Gastroesophageal sphincter (tissue), 4 donors: Measurements from ENCODE around the gene FBXW2. TPM values are rescaled to one million over a fixed set of nuclear protein-coding genes. Genes with fewer than 3 reads are reported as not detected.
A peak's percentile ranks its signal among the peaks of the same experiment; 100 is the strongest.

Experiments
- ATAC-seq: fragments of 150-250 bp; one replicate; pipeline ENCODE4 v1.9.1; 2016; ENCODE audit warnings: mild to moderate bottlenecking, moderate library complexity
- H3K27ac ChIP-seq, 4 donors: fragments of 200-600 bp; sonication (generic) in 3 of 4; 1 replicate in 3 of 4; 2 replicates in 1 of 4; pipeline ENCODE4 v1.5.1; 2016 to 2019
- H3K27me3 ChIP-seq: fragments of 200-600 bp; sonication (generic); one replicate; pipeline ENCODE4 v1.5.1; 2019
- H3K36me3 ChIP-seq, 2 donors: fragments of 200-600 bp; sonication (generic); one replicate each; pipeline ENCODE4 v1.5.1; 2019; ENCODE audit warnings: control low read depth in 1 of 2
- H3K4me1 ChIP-seq, 3 donors: fragments of 200-600 bp; sonication (generic); 1 replicate in 2 of 3; 2 replicates in 1 of 3; pipeline ENCODE4 v1.5.1; 2016 to 2019; ENCODE audit warnings: control low read depth in 2 of 3
- H3K4me3 ChIP-seq, 2 donors: fragments of 200-600 bp; sonication (generic); one replicate each; pipeline ENCODE4 v1.5.1; 2019; ENCODE audit warnings: mild to moderate bottlenecking in 1 of 2, moderate library complexity in 1 of 2
- H3K9me3 ChIP-seq, 3 donors: fragments of 200-600 bp; sonication (generic); one replicate each; pipeline ENCODE4 v1.5.1; 2017 to 2019; ENCODE audit warnings: control low read depth in 2 of 3
- CTCF ChIP-seq, 4 experiments: fragments of 200-600 bp in 2 of 4; fragments of 450-650 bp in 2 of 4; sonication (generic) in 1 of 4; IDR thresholded peaks; one replicate each; pipeline ENCODE4 v1.5.1; 2017 to 2019; ENCODE audit warnings: antibody characterized with exemption in 4 of 4, mild to moderate bottlenecking in 2 of 4, moderate library complexity in 2 of 4
- EP300 ChIP-seq: sonication (generic); formaldehyde crosslinking; IDR thresholded peaks from one replicate; pipeline ENCODE4 v1.6.1; 2017; ENCODE audit warnings: antibody characterized with exemption, mild to moderate bottlenecking
- POLR2A ChIP-seq, 2 donors: fragments of 450-650 bp; IDR thresholded peaks; one replicate each; pipeline ENCODE4 v1.6.1; 2017; ENCODE audit warnings: antibody characterized with exemption in 2 of 2, mild to moderate bottlenecking in 2 of 2, moderate library complexity in 1 of 2
- POLR2AphosphoS5 ChIP-seq: sonication (generic); formaldehyde crosslinking; IDR thresholded peaks from one replicate; pipeline ENCODE4 v1.6.1; 2017; ENCODE audit warnings: antibody characterized with exemption
- WGBS, 2 donors: methylation state at CpG; one replicate each; pipeline ENCODE4 v1.1.5; 2018; ENCODE audit warnings: low coverage in 1 of 2; 5-methylcytosine and 5-hydroxymethylcytosine counted together
- total RNA-seq, 4 donors: library from RNA; depleted of rRNA; stranded (reverse); fragments of >200 nt; gene quantifications; one replicate each; pipeline ENCODE4 v1.1.0, GENCODE V29; 2016

FBXW2 gene
- total RNA-seq, 4 donors from 2014 or later: 41.8 to 57.1 (median 50.0) TPM

- 92 to 95% methylated on average over 6 to 7 of the region's 7 CpGs for WGBS, 2 donors
- Histone ChIP-seq H3K9me3 (peaks cover 0 to 6% (median 0%) of the 10 kb centered on the region in 3 donors), H3K27me3 (no peaks in the 10 kb centered on the region)
Observed at GRCh38 chr9:120801441-120801840, 8.2 kb upstream of the FBXW2 start.

GRCh38 chr9:120791161-120791560 lies 2.1 kb downstream of the FBXW2 start:
- peaks cover 13 to 72% (median 20%) of the 10 kb centered on the region in 3 donors for H3K4me1 ChIP-seq
- no peaks in the 10 kb centered on the region for H3K27me3 ChIP-seq
- WGBS, 2 donors: 49 to 77% methylated on average over 1 to 3 of the region's 3 CpGs
- no peak for TF ChIP-seq EP300
- no peak for TF ChIP-seq CTCF (IDR thresholded peaks at IDR 0.05)
- no peak for TF ChIP-seq POLR2AphosphoS5
- TF ChIP-seq POLR2A (IDR thresholded peaks at IDR 0.05): no peak
- H3K9me3 ChIP-seq: no peaks in the 10 kb centered on the region
- H3K27ac ChIP-seq: no peak overlapping the region
- peaks cover 0 to 31% of the 10 kb centered on the region in 2 donors for H3K36me3 ChIP-seq
- H3K4me3 ChIP-seq: no peak overlapping the region
- ATAC-seq: no peak

More at GRCh38 chr9:120801441-120801840, 8.2 kb upstream of the FBXW2 start:
- TF ChIP-seq POLR2A (IDR thresholded peaks at IDR 0.05) (no peak), POLR2AphosphoS5 (no peak), CTCF (IDR thresholded peaks at IDR 0.05) (no peak), EP300 (no peak)
- H3K4me1 ChIP-seq: no peaks in the 10 kb centered on the region
- ATAC-seq: no peak
- H3K4me3 ChIP-seq: no peak overlapping the region
- no peaks in the 10 kb centered on the region for H3K36me3 ChIP-seq
- no peak overlapping the region for H3K27ac ChIP-seq

GRCh38 chr9:120787933-120788332 lies 5.3 kb downstream of the FBXW2 start:
- TF ChIP-seq POLR2A (IDR thresholded peaks at IDR 0.05) (no peak), EP300 (no peak), POLR2AphosphoS5 (no peak), CTCF (IDR thresholded peaks at IDR 0.05) (no peak)
- H3K9me3 ChIP-seq: no peaks in the 10 kb centered on the region
- no peak for ATAC-seq
- H3K27ac ChIP-seq: no peak overlapping the region
- 59 to 67% methylated on average over 3 to 4 of the region's 4 CpGs for WGBS, 2 donors
- H3K4me1 ChIP-seq: peaks cover 13 to 82% (median 20%) of the 10 kb centered on the region in 3 donors
- no peaks in the 10 kb centered on the region for H3K27me3 ChIP-seq
- peaks cover 0 to 51% of the 10 kb centered on the region in 2 donors for H3K36me3 ChIP-seq
- no peak overlapping the region for H3K4me3 ChIP-seq

GRCh38 chr9:120783602-120784047 lies 9.6 kb downstream of the FBXW2 start:
- TF ChIP-seq CTCF (IDR thresholded peaks at IDR 0.05) (no peak), POLR2A (IDR thresholded peaks at IDR 0.05) (no peak), POLR2AphosphoS5 (no peak), EP300 (no peak)
- peak; percentile 65 for ATAC-seq
- no peak overlapping the region for H3K4me3 ChIP-seq
- H3K36me3 ChIP-seq: peaks cover 0 to 60% of the 10 kb centered on the region in 2 donors
- H3K4me1 ChIP-seq: peaks cover 0 to 57% (median 4%) of the 10 kb centered on the region in 3 donors
- H3K9me3 ChIP-seq: no peaks in the 10 kb centered on the region
- no peaks in the 10 kb centered on the region for H3K27me3 ChIP-seq
- peak overlapping the region in 1 of 4 donors; percentile 29 for H3K27ac ChIP-seq
- 53 to 67% methylated on average over 2 of the region's 2 CpGs for WGBS, 2 donors

- TF ChIP-seq CTCF (IDR thresholded peaks at IDR 0.05) (no peak), POLR2AphosphoS5 (no peak), POLR2A (IDR thresholded peaks at IDR 0.05) (no peak), EP300 (no peak)
- 85 to 87% methylated on average over 2 of the region's 2 CpGs for WGBS, 2 donors
- Histone ChIP-seq H3K36me3 (peaks cover 0 to 61% of the 10 kb centered on the region in 2 donors), H3K4me1 (peaks cover 0 to 37% (median 0%) of the 10 kb centered on the region in 3 donors), H3K27me3 (no peaks in the 10 kb centered on the region), H3K4me3 (no peak overlapping the region), H3K9me3 (no peaks in the 10 kb centered on the region), H3K27ac (no peak overlapping the region)
- ATAC-seq: no peak
Observed at GRCh38 chr9:120781236-120781635, 12.0 kb downstream of the FBXW2 start.
